GM12878 (cell line): ENCODE measurements around the gene POMP. TPM values are rescaled to one million over a fixed set of nuclear protein-coding genes. Genes with fewer than 3 reads are reported as not detected.

ENCODE experiments used
- ATAC-seq: fragments of 200-7000 bp; cut with Tn5 transposase; 3 replicates; pipeline ENCODE4 v1.9.1; 2020; ENCODE audit warnings: mild to moderate bottlenecking, moderate library complexity
- BruUV-seq: library from RNA; stranded (reverse); fragments of 400-500 nt; replicated peaks from 2 replicates; lab custom pipeline; 2021; lab: Mats Ljungman, UMichigan
- CTCF ChIA-PET: fragments of 300-600 bp; sonication (Branson Sonifier 250); formaldehyde crosslinking; extraction: SDS; loops from one replicate; lab custom pipeline; 2021; ENCODE audit warnings: inconsistent platforms; lab: Yijun Ruan, JAX
- POLR2A ChIA-PET: fragments of 350-600 bp; formaldehyde crosslinking; extraction: SDS; loops from one replicate; lab custom pipeline; 2021; ENCODE audit warnings: inconsistent platforms; lab: Charles Lee
- RAD21 ChIA-PET: fragments of 300-600 bp; sonication (Branson Sonifier 250); formaldehyde crosslinking; loops from one replicate; lab custom pipeline; 2023; ENCODE audit warnings: antibody characterized with exemption; ENCODE audit not compliant: unreplicated experiment; lab: Charles Lee
- SMC1A ChIA-PET: fragments of 300-600 bp; sonication (Branson Sonifier 250); formaldehyde crosslinking; loops from one replicate; lab custom pipeline; 2023; ENCODE audit not compliant: unreplicated experiment, uncharacterized antibody; lab: Charles Lee
- DNase-seq: peaks from one replicate; pipeline ENCODE4 v3.0.0-alpha.2; 2011; ENCODE audit warnings: low read depth, low spot score
- FAIRE-seq: peaks from 3 replicates; lab custom pipeline; 2011; peaks lifted over from hg19 to GRCh38; lab: Jason Lieb, UNC
- H2AFZ ChIP-seq: 2 replicates; pipeline ENCODE4 v1.6.0; 2011; ENCODE audit warnings: low read depth, low read length, control low read depth; ENCODE audit not compliant: control insufficient read depth
- H3K27ac ChIP-seq: 2 replicates; pipeline ENCODE4 v1.5.1; 2011; ENCODE audit warnings: control low read depth; ENCODE audit not compliant: control insufficient read depth, insufficient read depth
- H3K27me3 ChIP-seq, 2 experiments: replicated peaks in 1 of 2; 2 replicates each; pipeline versions ENCODE4 v1.6.0 to v1.6.1; 2011; ENCODE audit warnings: low read length in 1 of 2; ENCODE audit not compliant: control insufficient read depth in 2 of 2, insufficient read depth in 2 of 2
- H3K36me3 ChIP-seq, 2 experiments: 2 replicates each; pipeline ENCODE4 v1.5.1; 2011; ENCODE audit warnings: low read length in 1 of 2; ENCODE audit not compliant: control insufficient read depth in 2 of 2, insufficient read depth in 2 of 2
- H3K4me1 ChIP-seq: 2 replicates; pipeline ENCODE4 v1.6.1; 2011; ENCODE audit warnings: mild to moderate bottlenecking, low read length, moderate library complexity, mixed read lengths; ENCODE audit not compliant: control insufficient read depth, insufficient read depth
- H3K4me2 ChIP-seq: 2 replicates; pipeline ENCODE4 v1.6.0; 2011; ENCODE audit warnings: control low read depth; ENCODE audit not compliant: control insufficient read depth, insufficient read depth
- H3K4me3 ChIP-seq: fragments of 200-600 bp; sonication (generic); 2 replicates; pipeline ENCODE4 v1.5.1; 2016
- H3K79me2 ChIP-seq: 2 replicates; pipeline ENCODE4 v1.6.0; 2011; ENCODE audit warnings: low read length; ENCODE audit not compliant: control insufficient read depth, insufficient read depth
- H3K9ac ChIP-seq: 2 replicates; pipeline ENCODE4 v1.8.0; 2011; ENCODE audit warnings: low read length, control low read depth, mixed read lengths; ENCODE audit not compliant: control insufficient read depth, insufficient read depth
- H3K9me3 ChIP-seq: replicated peaks from 3 replicates; pipeline ENCODE4 v1.5.1; 2011; ENCODE audit warnings: mild to moderate bottlenecking, low read length; ENCODE audit not compliant: control insufficient read depth, insufficient read depth
- H4K20me1 ChIP-seq: 2 replicates; pipeline ENCODE4 v1.6.0; 2011; ENCODE audit not compliant: control insufficient read depth, insufficient read depth
- CHD4 ChIP-seq: fragments of 200-600 bp; sonication (generic); IDR thresholded peaks from 2 replicates; pipeline ENCODE4 v1.6.1; 2016; ENCODE audit warnings: mild to moderate bottlenecking
- ELK1 ChIP-seq: IDR thresholded peaks from 2 replicates; pipeline ENCODE4 v1.6.1; 2012; ENCODE audit warnings: low read depth, low read length, improper control_type of control experiment
- HDAC6 ChIP-seq: fragments of 200-600 bp; sonication (generic); IDR thresholded peaks from one replicate; pipeline ENCODE4 v1.8.0; 2017; ENCODE audit warnings: antibody characterized with exemption; ENCODE audit not compliant: unreplicated experiment
- KLF5 ChIP-seq: fragments of 450-650 bp; IDR thresholded peaks from 2 replicates; pipeline ENCODE4 v1.6.1; 2014; ENCODE audit warnings: mild to moderate bottlenecking; ENCODE audit not compliant: partially characterized antibody
- MXI1 ChIP-seq: fragments of 150-350 bp; IDR thresholded peaks from 2 replicates; pipeline ENCODE4 v1.6.1; 2011; ENCODE audit warnings: low read depth, mild to moderate bottlenecking, inconsistent platforms, low read length, improper control_type of control experiment
- ZNF687 ChIP-seq: fragments of 450-650 bp; IDR thresholded peaks from 2 replicates; pipeline ENCODE4 v1.6.1; 2017; ENCODE audit warnings: mild to moderate bottlenecking, moderate library complexity
- WGBS: methylation state at CpG from one replicate; pipeline ENCODE4 v1.1.6; 2016; ENCODE audit warnings: low lambda C conversion rate; ENCODE audit not compliant: insufficient replicate concordance, insufficient coverage; ENCODE audit errors: missing lambda C conversion rate; 5-methylcytosine and 5-hydroxymethylcytosine counted together
- in situ Hi-C: fragments of 300-500 bp; cut with MboI; formaldehyde crosslinking; loops from 9 replicates; pipeline ENCODE4 v1.14.3; 2018; ENCODE audit warnings: mixed read lengths
- intact Hi-C: fragments of 100-400 bp; cut with micrococcal nuclease; formaldehyde crosslinking; loops from one replicate; pipeline ENCODE4 v1.14.2; 2022; ENCODE audit not compliant: unreplicated experiment
- polyA plus RNA-seq, 11 experiments: library from polyadenylated mRNA; depleted of rRNA in 4 of 11; unstranded in 6 of 11; stranded (reverse) in 5 of 11; fragments of >200 nt; fragmentation: Nextera tagmentation in 4 of 11; fragmentation: Illumina TruSeq in 1 of 11; extraction: Ambion mirVana in 4 of 11; extraction: Trizol in 1 of 11; gene quantifications; 1 replicate in 1 of 11; 2 replicates in 10 of 11; pipeline versions ENCODE4 v1.2.1 to v1.2.3, GENCODE V29; 2011 to 2016; ENCODE audit warnings: inconsistent platforms in 2 of 11, missing spikeins in 2 of 11, low read depth in 1 of 11
- total RNA-seq, 4 experiments: library from RNA; depleted of rRNA in 3 of 4; stranded (reverse); fragments of >200 nt in 3 of 4; fragmentation: Illumina TruSeq in 1 of 4; extraction: Trizol in 1 of 4; gene quantifications; 2 replicates each; pipeline versions ENCODE4 v1.2.1 to v1.2.3, GENCODE V29; 2013 to 2021
- TF ChIP-seq, protein P1 (sequence below): fragments of 450-650 bp; IDR thresholded peaks from 2 replicates; pipeline ENCODE4 v1.6.1; 2017; ENCODE audit warnings: mild to moderate bottlenecking, low read depth, inconsistent platforms; ENCODE audit not compliant: poor library complexity, severe bottlenecking
- TF ChIP-seq, protein P2 (sequence below): fragments of 450-650 bp; IDR thresholded peaks from 2 replicates; pipeline ENCODE4 v1.6.1; 2017; ENCODE audit warnings: antibody characterized with exemption, mild to moderate bottlenecking, moderate library complexity

The POMP gene
- total and polyA plus RNA-seq, 10 of the 15 experiments (the other 5 are each of a cell fraction or from before 2014, with no cell fraction given): 90.4 to 668 (median 144) TPM

- TF ChIP-seq, protein P1, sequence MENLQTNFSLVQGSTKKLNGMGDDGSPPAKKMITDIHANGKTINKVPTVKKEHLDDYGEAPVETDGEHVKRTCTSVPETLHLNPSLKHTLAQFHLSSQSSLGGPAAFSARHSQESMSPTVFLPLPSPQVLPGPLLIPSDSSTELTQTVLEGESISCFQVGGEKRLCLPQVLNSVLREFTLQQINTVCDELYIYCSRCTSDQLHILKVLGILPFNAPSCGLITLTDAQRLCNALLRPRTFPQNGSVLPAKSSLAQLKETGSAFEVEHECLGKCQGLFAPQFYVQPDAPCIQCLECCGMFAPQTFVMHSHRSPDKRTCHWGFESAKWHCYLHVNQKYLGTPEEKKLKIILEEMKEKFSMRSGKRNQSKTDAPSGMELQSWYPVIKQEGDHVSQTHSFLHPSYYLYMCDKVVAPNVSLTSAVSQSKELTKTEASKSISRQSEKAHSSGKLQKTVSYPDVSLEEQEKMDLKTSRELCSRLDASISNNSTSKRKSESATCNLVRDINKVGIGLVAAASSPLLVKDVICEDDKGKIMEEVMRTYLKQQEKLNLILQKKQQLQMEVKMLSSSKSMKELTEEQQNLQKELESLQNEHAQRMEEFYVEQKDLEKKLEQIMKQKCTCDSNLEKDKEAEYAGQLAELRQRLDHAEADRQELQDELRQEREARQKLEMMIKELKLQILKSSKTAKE: no peak
- no peak for TF ChIP-seq CHD4
- no peak for TF ChIP-seq ZNF687
Observed at GRCh38 chr13:28615916-28616446, 42.9 kb upstream of the POMP start (continued).

GRCh38 chr13:28618230-28618994 lies 40.5 kb upstream of the POMP start:
- H3K27ac ChIP-seq: no peak overlapping the region
- FAIRE-seq: no peak
- no peaks in the 10 kb centered on the region for H3K36me3 ChIP-seq
- H3K9me3 ChIP-seq: no peaks in the 10 kb centered on the region
- DNase-seq: no peak
- ChIA-PET RAD21 (no interaction called here), POLR2A (no interaction called here), SMC1A (interaction anchor here (0.9 to 1.8 kb wide), 2 partner anchors 17 to 100 kb away, joined by 3 read pairs; no protein-coding TSS in a partner anchor), CTCF (interaction anchor here (1.4 kb wide), 1 partner anchor 10 kb away, joined by 3 read pairs; no protein-coding TSS in a partner anchor)
- ATAC-seq: no peak
- no peaks in the 10 kb centered on the region for H4K20me1 ChIP-seq
- H3K4me1 ChIP-seq: no peaks in the 10 kb centered on the region
- WGBS: 62% methylated on average over 31 of the region's 31 CpGs
- H3K79me2 ChIP-seq: no peaks in the 10 kb centered on the region
- H3K27me3 ChIP-seq: no peaks in the 10 kb centered on the region; a peak in 1 of 4 replicates
- no peak overlapping the region for H3K4me3 ChIP-seq
- BruUV-seq: no TSS peak
- in situ Hi-C loops (no loop called here), intact Hi-C loops (no loop called here)
- no peak overlapping the region for H2AFZ ChIP-seq
- no peak overlapping the region for H3K9ac ChIP-seq
- no peak overlapping the region for H3K4me2 ChIP-seq
- TF ChIP-seq, protein P2, sequence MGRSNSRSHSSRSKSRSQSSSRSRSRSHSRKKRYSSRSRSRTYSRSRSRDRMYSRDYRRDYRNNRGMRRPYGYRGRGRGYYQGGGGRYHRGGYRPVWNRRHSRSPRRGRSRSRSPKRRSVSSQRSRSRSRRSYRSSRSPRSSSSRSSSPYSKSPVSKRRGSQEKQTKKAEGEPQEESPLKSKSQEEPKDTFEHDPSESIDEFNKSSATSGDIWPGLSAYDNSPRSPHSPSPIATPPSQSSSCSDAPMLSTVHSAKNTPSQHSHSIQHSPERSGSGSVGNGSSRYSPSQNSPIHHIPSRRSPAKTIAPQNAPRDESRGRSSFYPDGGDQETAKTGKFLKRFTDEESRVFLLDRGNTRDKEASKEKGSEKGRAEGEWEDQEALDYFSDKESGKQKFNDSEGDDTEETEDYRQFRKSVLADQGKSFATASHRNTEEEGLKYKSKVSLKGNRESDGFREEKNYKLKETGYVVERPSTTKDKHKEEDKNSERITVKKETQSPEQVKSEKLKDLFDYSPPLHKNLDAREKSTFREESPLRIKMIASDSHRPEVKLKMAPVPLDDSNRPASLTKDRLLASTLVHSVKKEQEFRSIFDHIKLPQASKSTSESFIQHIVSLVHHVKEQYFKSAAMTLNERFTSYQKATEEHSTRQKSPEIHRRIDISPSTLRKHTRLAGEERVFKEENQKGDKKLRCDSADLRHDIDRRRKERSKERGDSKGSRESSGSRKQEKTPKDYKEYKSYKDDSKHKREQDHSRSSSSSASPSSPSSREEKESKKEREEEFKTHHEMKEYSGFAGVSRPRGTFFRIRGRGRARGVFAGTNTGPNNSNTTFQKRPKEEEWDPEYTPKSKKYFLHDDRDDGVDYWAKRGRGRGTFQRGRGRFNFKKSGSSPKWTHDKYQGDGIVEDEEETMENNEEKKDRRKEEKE: no peak
- no peak for TF ChIP-seq HDAC6
- no peak for TF ChIP-seq KLF5
- no peak for TF ChIP-seq MXI1
- TF ChIP-seq ELK1: no peak
- TF ChIP-seq, all 136 proteins: peak for 0
